ENCODE results near the gene CASP12.

DNA sequence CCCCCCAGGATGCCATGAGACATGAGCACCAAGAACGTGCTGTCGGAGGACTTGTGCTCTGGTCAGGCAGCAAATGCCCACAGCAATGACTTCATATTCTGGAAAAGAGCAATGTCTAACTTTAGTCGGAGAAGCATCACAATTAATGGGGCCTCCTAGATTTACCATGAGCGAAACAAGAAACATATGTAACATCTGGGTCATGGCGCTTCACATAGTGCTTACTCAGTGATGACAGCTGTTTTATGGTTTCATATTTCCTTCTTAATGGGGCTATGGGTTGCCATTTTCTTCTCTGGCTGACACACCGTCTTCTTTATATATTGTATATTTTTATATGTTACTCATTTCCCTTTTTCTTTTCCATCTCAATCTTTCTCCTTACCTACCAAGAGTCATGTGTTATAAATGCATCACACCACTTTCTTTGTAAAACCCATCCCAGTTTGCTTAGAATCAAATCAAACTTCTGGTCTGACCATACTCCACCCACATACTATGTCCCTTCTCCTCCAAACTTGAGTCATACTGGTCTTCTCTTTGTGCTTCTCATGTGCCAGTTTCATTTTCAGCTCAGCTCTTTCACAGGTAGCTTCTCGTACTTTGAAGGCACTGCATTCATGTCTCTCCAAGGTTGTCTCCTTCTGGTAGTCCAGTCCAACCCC lies 9.4 kb upstream of the CASP12 start:
- TF ChIP-seq, protein P1, sequence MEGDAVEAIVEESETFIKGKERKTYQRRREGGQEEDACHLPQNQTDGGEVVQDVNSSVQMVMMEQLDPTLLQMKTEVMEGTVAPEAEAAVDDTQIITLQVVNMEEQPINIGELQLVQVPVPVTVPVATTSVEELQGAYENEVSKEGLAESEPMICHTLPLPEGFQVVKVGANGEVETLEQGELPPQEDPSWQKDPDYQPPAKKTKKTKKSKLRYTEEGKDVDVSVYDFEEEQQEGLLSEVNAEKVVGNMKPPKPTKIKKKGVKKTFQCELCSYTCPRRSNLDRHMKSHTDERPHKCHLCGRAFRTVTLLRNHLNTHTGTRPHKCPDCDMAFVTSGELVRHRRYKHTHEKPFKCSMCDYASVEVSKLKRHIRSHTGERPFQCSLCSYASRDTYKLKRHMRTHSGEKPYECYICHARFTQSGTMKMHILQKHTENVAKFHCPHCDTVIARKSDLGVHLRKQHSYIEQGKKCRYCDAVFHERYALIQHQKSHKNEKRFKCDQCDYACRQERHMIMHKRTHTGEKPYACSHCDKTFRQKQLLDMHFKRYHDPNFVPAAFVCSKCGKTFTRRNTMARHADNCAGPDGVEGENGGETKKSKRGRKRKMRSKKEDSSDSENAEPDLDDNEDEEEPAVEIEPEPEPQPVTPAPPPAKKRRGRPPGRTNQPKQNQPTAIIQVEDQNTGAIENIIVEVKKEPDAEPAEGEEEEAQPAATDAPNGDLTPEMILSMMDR (IDR thresholded peaks at IDR 0.05; ENCODE audit: low read depth, low read length, missing input control): no peak
- TF ChIP-seq RAD21 (IDR thresholded peaks at IDR 0.05) (no peak), FOXA2 (IDR thresholded peaks at IDR 0.05) (no peak), YY1 (IDR thresholded peaks at IDR 0.05) (no peak), JUND (IDR thresholded peaks at IDR 0.05) (no peak)
- TF ChIP-seq, protein P2, sequence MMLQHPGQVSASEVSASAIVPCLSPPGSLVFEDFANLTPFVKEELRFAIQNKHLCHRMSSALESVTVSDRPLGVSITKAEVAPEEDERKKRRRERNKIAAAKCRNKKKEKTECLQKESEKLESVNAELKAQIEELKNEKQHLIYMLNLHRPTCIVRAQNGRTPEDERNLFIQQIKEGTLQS (IDR thresholded peaks at IDR 0.05): no peak
- TF ChIP-seq, protein P3, sequence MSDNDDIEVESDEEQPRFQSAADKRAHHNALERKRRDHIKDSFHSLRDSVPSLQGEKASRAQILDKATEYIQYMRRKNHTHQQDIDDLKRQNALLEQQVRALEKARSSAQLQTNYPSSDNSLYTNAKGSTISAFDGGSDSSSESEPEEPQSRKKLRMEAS (IDR thresholded peaks at IDR 0.05): no peak
- TF ChIP-seq, protein P4, sequence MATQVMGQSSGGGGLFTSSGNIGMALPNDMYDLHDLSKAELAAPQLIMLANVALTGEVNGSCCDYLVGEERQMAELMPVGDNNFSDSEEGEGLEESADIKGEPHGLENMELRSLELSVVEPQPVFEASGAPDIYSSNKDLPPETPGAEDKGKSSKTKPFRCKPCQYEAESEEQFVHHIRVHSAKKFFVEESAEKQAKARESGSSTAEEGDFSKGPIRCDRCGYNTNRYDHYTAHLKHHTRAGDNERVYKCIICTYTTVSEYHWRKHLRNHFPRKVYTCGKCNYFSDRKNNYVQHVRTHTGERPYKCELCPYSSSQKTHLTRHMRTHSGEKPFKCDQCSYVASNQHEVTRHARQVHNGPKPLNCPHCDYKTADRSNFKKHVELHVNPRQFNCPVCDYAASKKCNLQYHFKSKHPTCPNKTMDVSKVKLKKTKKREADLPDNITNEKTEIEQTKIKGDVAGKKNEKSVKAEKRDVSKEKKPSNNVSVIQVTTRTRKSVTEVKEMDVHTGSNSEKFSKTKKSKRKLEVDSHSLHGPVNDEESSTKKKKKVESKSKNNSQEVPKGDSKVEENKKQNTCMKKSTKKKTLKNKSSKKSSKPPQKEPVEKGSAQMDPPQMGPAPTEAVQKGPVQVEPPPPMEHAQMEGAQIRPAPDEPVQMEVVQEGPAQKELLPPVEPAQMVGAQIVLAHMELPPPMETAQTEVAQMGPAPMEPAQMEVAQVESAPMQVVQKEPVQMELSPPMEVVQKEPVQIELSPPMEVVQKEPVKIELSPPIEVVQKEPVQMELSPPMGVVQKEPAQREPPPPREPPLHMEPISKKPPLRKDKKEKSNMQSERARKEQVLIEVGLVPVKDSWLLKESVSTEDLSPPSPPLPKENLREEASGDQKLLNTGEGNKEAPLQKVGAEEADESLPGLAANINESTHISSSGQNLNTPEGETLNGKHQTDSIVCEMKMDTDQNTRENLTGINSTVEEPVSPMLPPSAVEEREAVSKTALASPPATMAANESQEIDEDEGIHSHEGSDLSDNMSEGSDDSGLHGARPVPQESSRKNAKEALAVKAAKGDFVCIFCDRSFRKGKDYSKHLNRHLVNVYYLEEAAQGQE (IDR thresholded peaks at IDR 0.05): no peak
- TF ChIP-seq, protein P5, sequence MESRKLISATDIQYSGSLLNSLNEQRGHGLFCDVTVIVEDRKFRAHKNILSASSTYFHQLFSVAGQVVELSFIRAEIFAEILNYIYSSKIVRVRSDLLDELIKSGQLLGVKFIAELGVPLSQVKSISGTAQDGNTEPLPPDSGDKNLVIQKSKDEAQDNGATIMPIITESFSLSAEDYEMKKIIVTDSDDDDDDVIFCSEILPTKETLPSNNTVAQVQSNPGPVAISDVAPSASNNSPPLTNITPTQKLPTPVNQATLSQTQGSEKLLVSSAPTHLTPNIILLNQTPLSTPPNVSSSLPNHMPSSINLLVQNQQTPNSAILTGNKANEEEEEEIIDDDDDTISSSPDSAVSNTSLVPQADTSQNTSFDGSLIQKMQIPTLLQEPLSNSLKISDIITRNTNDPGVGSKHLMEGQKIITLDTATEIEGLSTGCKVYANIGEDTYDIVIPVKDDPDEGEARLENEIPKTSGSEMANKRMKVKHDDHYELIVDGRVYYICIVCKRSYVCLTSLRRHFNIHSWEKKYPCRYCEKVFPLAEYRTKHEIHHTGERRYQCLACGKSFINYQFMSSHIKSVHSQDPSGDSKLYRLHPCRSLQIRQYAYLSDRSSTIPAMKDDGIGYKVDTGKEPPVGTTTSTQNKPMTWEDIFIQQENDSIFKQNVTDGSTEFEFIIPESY (IDR thresholded peaks at IDR 0.05): no peak

Data from liver (tissue), 3 donors.